ENCODE measurements around the gene ANO8. TPM values are rescaled to one million over a fixed set of nuclear protein-coding genes. Genes with fewer than 3 reads are reported as not detected.
A peak's percentile ranks its signal among the peaks of the same experiment; 100 is the strongest.

Gene ANO8
- total and polyA plus RNA-seq, 7 experiments from 2014 or later = 0.26 to 22.3 (median 15.6) TPM

DNA sequence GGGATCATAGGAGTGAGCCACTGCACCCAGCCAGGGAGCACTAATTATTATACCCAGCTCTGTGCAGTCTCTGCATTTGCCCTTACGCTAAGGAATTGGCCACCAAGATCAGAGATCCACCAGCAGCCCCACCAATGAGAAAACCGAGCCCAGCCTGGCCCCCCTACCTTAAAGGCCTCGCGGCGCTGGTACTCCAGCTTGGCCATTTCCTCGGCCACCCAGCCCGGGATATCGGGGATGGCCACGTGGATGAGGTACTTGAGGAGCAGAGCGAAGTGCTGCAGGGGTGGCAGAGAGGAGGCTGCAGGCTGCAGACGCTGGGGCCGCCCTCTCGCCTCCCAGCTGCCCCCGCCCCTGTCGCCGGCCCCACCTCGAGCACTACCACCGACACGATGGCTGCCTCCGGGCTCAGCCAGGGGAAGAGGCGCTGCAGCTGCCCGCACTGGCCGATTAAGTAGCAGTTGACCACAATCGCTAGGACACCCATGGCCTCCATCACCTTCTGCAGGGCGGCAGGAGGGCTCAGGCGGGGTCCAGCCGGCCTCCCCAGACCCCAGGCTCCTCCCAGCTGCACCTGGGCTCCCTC is 7.5 kb downstream of the ANO8 start:
- POLR2A ChIA-PET = interaction anchor here (0.6 to 6.6 kb wide), 3 partner anchors 10 to 60 kb away, joined by 3 to 36 read pairs (median 4); partner anchors contain the start of gene DDA1
- Histone ChIP-seq H3K4me3 (ENCODE audit: low read length) (no peak overlapping the region), H3K27ac (ENCODE audit: low read depth, low read length) (no peak overlapping the region), H3K4me1 (ENCODE audit: control insufficient read depth in 2 of 2, insufficient read depth in 2 of 2, low read length in 2 of 2) (peaks cover 6 to 7% of the 10 kb centered on the region in 2 donors), H3K36me3 (ENCODE audit: control insufficient read depth in 2 of 3, insufficient read depth in 3 of 3, low read length in 3 of 3) (peaks cover 0 to 8% (median 0%) of the 10 kb centered on the region in 3 experiments), H3K9me3 (ENCODE audit: control insufficient read depth in 2 of 3, low read length in 3 of 3) (no peaks in the 10 kb centered on the region), H3K27me3 (ENCODE audit: control insufficient read depth in 2 of 2, insufficient read depth in 2 of 2, low read length in 2 of 2) (no peaks in the 10 kb centered on the region)
- ATAC-seq (no peak), DNase-seq (no peak)
- intact Hi-C loops (cut with micrococcal nuclease) = no loop called here
- H3K4me1 Mint-ChIP-seq = peaks cover 10 to 23% (median 16%) of the 10 kb centered on the region in 7 donors
- peaks cover 0 to 1% (median 0%) of the 10 kb centered on the region in 11 donors for H3K9me3 Mint-ChIP-seq
- CTCF ChIA-PET = interaction anchor here (0.9 to 1.7 kb wide), 2 partner anchors 17 to 35 kb away, joined by 3 to 5 read pairs; partner anchors contain the start of gene DDA1
- H3K4me3 Mint-ChIP-seq = peak overlapping the region in 6 of 10 donors; percentile 18 to 85 (median 47)
- peak overlapping the region in 2 of 9 donors; percentile 22 to 55 for H3K27ac Mint-ChIP-seq
- H3K27me3 Mint-ChIP-seq = peaks cover 0 to 12% (median 0%) of the 10 kb centered on the region in 5 donors
- H3K36me3 Mint-ChIP-seq = peaks cover 0 to 16% (median 0%) of the 10 kb centered on the region in 5 donors

DNA sequence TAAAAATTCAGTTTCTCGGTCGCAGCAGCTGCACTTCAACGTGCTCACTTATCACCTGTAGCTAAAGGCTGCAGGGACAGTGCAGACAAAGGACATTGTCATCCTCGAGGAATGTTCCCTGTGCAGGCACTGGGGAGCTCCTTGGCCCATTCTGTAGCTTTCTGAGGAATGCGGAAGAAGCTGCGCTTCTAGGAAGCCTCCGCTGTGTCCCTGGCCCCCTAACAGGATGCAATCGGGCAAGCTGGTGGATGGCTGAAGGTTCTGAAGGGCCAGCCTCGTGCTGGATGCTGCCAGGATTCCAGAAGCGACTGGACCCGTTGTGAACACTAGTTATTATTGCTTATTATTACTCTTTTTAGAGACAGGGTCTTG is 8.1 kb downstream of the ANO8 start:
- peaks cover 0 to 14% (median 0%) of the 10 kb centered on the region in 3 experiments for H3K36me3 ChIP-seq (ENCODE audit: control insufficient read depth in 2 of 3, insufficient read depth in 3 of 3, low read length in 3 of 3)
- no peak for ATAC-seq
- H3K27ac ChIP-seq (ENCODE audit: low read depth, low read length) = no peak overlapping the region
- Mint-ChIP-seq H3K9me3 (peaks cover 0 to 1% (median 0%) of the 10 kb centered on the region in 11 donors), H3K36me3 (peaks cover 0 to 16% (median 0%) of the 10 kb centered on the region in 5 donors), H3K4me1 (peaks cover 12 to 23% (median 16%) of the 10 kb centered on the region in 7 donors), H3K27ac (no peak overlapping the region), H3K4me3 (peak overlapping the region in 5 of 10 donors; percentile 3 to 85 (median 51)), H3K27me3 (peaks cover 0 to 12% (median 0%) of the 10 kb centered on the region in 5 donors)
- H3K9me3 ChIP-seq (ENCODE audit: control insufficient read depth in 2 of 3, low read length in 3 of 3) = no peaks in the 10 kb centered on the region
- CTCF ChIA-PET = interaction anchor here (0.9 to 1.7 kb wide), 2 partner anchors 17 to 34 kb away, joined by 3 to 5 read pairs; partner anchors contain the start of gene DDA1
- POLR2A ChIA-PET = interaction anchor here (0.6 to 6.6 kb wide), 4 partner anchors 10 to 60 kb away, joined by 3 to 36 read pairs (median 6); partner anchors contain the start of gene DDA1
- intact Hi-C loops (cut with micrococcal nuclease) = no loop called here
- no peak overlapping the region for H3K4me3 ChIP-seq (ENCODE audit: low read length)
- peaks cover 6 to 7% of the 10 kb centered on the region in 2 donors for H3K4me1 ChIP-seq (ENCODE audit: control insufficient read depth in 2 of 2, insufficient read depth in 2 of 2, low read length in 2 of 2)
- no peak for DNase-seq
- no peaks in the 10 kb centered on the region for H3K27me3 ChIP-seq (ENCODE audit: control insufficient read depth in 2 of 2, insufficient read depth in 2 of 2, low read length in 2 of 2)

DNA sequence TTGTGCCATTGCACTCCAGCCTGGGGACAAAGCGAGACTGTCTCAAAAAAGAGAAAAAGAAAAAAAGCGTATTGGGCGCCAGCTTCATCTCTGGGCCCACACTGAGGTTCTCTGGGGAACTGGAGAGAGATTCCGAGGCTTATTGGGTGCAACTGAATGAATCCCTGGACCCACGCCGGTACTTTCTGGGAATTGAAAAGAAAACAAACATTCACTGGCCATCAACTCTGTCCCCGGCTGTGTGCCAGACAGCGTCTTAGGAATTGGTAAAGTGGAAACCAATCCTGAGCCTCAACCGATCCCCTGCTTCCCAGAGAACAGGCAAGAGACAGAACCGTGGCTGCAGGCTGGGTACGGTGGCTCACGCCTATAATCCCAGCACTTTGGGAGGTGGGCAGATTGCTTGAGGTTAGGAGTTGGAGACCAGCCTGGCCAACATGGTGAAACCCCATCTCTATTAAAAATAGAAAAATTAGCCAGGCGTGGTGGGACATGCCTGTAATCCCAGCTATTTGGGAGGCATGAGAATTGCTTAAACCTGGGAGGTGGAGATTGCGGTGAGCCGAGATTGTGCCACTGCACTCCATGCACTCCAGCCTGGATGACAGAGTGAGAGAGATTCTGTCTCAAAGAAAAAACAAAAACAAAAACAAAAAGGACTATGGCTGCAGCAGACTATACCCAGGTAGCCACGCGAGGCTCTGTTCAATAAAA is 8.6 kb downstream of the ANO8 start:
- Mint-ChIP-seq H3K9me3 (peaks cover 0 to 1% (median 0%) of the 10 kb centered on the region in 11 donors), H3K27ac (peak overlapping the region in 2 of 9 donors; percentile 13 to 25), H3K4me1 (peaks cover 12 to 23% (median 16%) of the 10 kb centered on the region in 7 donors), H3K27me3 (peaks cover 0 to 12% (median 0%) of the 10 kb centered on the region in 5 donors), H3K4me3 (peak overlapping the region in 2 of 10 donors; percentile 3 to 14), H3K36me3 (peaks cover 0 to 16% (median 0%) of the 10 kb centered on the region in 5 donors)
- Histone ChIP-seq H3K4me3 (ENCODE audit: low read length) (no peak overlapping the region), H3K36me3 (ENCODE audit: control insufficient read depth in 2 of 3, insufficient read depth in 3 of 3, low read length in 3 of 3) (peaks cover 0 to 18% (median 0%) of the 10 kb centered on the region in 3 experiments), H3K27me3 (ENCODE audit: control insufficient read depth in 2 of 2, insufficient read depth in 2 of 2, low read length in 2 of 2) (no peaks in the 10 kb centered on the region), H3K27ac (ENCODE audit: low read depth, low read length) (no peak overlapping the region), H3K4me1 (ENCODE audit: control insufficient read depth in 2 of 2, insufficient read depth in 2 of 2, low read length in 2 of 2) (peaks cover 6 to 7% of the 10 kb centered on the region in 2 donors), H3K9me3 (ENCODE audit: control insufficient read depth in 2 of 3, low read length in 3 of 3) (no peaks in the 10 kb centered on the region)
- CTCF ChIA-PET = interaction anchor here (0.6 to 1.7 kb wide), 3 partner anchors 16 to 69 kb away, joined by 3 to 5 read pairs (median 3); partner anchors contain the start of gene DDA1
- POLR2A ChIA-PET = interaction anchor here (0.6 to 6.6 kb wide), 4 partner anchors 11 to 59 kb away, joined by 3 to 36 read pairs (median 6); partner anchors contain the start of gene DDA1
- intact Hi-C loops (cut with micrococcal nuclease) = no loop called here
- no peak for DNase-seq
- no peak for ATAC-seq

DNA sequence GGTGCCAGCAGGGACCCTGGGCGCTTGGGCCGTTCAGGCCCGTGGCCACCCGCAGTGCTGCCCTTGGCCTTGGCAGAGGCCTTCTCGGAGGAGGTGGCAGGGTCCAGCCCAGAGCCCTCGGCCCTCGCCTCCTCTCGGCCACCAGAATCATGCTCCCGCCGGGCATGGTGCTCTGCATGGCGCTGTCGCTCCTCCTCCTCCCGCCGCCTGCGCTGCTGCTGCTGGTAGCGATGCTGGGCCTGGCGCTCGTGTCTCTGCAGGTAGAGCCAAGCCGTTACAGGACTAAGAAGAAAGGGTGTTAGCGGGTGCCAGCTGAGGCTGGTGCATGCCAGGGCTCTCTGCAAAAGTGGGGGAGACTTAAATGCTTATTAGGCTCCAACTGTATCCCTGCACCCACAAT is 9.5 kb downstream of the ANO8 start:
- POLR2A ChIA-PET = interaction anchor here (0.5 to 6.6 kb wide), 4 partner anchors 8 to 41 kb away, joined by 3 to 36 read pairs (median 4); partner anchors contain the start of gene DDA1
- Histone ChIP-seq H3K27me3 (ENCODE audit: control insufficient read depth in 2 of 2, insufficient read depth in 2 of 2, low read length in 2 of 2) (no peaks in the 10 kb centered on the region), H3K36me3 (ENCODE audit: control insufficient read depth in 2 of 3, insufficient read depth in 3 of 3, low read length in 3 of 3) (peaks cover 0 to 27% (median 5%) of the 10 kb centered on the region in 3 experiments), H3K4me3 (ENCODE audit: low read length) (no peak overlapping the region), H3K27ac (ENCODE audit: low read depth, low read length) (no peak overlapping the region), H3K9me3 (ENCODE audit: control insufficient read depth in 2 of 3, low read length in 3 of 3) (no peaks in the 10 kb centered on the region), H3K4me1 (ENCODE audit: control insufficient read depth in 2 of 2, insufficient read depth in 2 of 2, low read length in 2 of 2) (peaks cover 6 to 7% of the 10 kb centered on the region in 2 donors)
- Mint-ChIP-seq H3K27me3 (peaks cover 0 to 7% (median 0%) of the 10 kb centered on the region in 5 donors), H3K9me3 (peaks cover 0 to 1% (median 0%) of the 10 kb centered on the region in 11 donors), H3K27ac (no peak overlapping the region), H3K4me3 (peak overlapping the region in 1 of 10 donors; percentile 58), H3K36me3 (peaks cover 0 to 10% (median 0%) of the 10 kb centered on the region in 5 donors), H3K4me1 (peaks cover 8 to 16% (median 13%) of the 10 kb centered on the region in 7 donors)
- DNase-seq (no peak), ATAC-seq (no peak)
- CTCF ChIA-PET = interaction anchor here (1.0 kb wide), 1 partner anchor 61 kb away, joined by 3 read pairs; no protein-coding TSS in a partner anchor
- intact Hi-C loops (cut with micrococcal nuclease) = no loop called here

DNA sequence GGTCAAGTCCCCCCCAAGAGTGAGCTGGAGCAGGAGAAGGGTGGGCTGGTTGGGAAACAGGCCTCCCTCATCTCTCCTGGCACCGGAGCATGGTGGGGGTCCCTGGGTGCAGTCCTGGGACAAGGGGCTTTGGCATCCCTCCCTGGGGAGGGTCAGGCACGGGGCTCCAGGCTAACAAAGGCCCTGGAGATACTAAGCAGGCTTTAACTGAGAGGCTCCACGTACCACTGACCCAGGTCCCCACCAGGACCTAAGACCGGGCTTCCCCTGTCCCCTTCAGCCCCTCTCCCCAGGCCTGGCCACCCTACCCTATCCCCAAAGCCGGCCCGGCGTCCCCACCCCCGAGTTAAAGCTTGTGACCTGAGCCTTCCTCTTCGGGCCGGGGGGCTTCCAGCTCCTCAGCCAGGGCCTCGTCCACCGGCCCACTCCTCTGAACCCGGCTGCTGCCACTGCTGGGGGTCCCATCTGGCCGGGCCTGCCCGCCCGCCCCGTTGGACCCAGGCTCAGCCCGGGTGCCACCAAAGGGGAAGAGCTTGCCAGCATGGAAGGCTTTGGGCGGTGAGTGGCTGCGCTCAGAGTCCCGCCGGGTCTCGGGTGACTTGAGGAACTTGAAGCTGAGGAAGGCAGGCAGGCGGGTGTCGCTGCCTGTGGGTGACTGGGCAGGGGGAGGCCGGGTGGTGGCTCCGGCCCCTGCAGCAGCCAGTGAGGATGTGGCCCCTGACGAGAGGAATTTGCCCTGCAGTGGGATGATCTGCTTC is 10.1 kb downstream of the ANO8 start:
- H3K4me1 ChIP-seq (ENCODE audit: control insufficient read depth in 2 of 2, insufficient read depth in 2 of 2, low read length in 2 of 2) = peaks cover 4 to 5% of the 10 kb centered on the region in 2 donors
- no peak for ATAC-seq
- DNase-seq = no peak
- Mint-ChIP-seq H3K4me3 (peak overlapping the region in 1 of 10 donors; percentile 57), H3K36me3 (peaks cover 0 to 8% (median 0%) of the 10 kb centered on the region in 5 donors), H3K27ac (no peak overlapping the region), H3K4me1 (peaks cover 7 to 13% (median 10%) of the 10 kb centered on the region in 7 donors), H3K9me3 (peaks cover 0 to 1% (median 0%) of the 10 kb centered on the region in 11 donors), H3K27me3 (peaks cover 0 to 2% (median 0%) of the 10 kb centered on the region in 5 donors)
- no peaks in the 10 kb centered on the region for H3K9me3 ChIP-seq (ENCODE audit: control insufficient read depth in 2 of 3, low read length in 3 of 3)
- no peaks in the 10 kb centered on the region for H3K27me3 ChIP-seq (ENCODE audit: control insufficient read depth in 2 of 2, insufficient read depth in 2 of 2, low read length in 2 of 2)
- intact Hi-C loops (cut with micrococcal nuclease) = no loop called here
- no peak overlapping the region for H3K4me3 ChIP-seq (ENCODE audit: low read length)
- ChIA-PET POLR2A (interaction anchor here (0.5 to 6.6 kb wide), 4 partner anchors 9 to 42 kb away, joined by 3 to 36 read pairs (median 4); partner anchors contain the start of gene DDA1), CTCF (interaction anchor here (1.0 kb wide), 1 partner anchor 62 kb away, joined by 3 read pairs; no protein-coding TSS in a partner anchor)
- H3K27ac ChIP-seq (ENCODE audit: low read depth, low read length) = no peak overlapping the region
- H3K36me3 ChIP-seq (ENCODE audit: control insufficient read depth in 2 of 3, insufficient read depth in 3 of 3, low read length in 3 of 3) = peaks cover 0 to 33% (median 7%) of the 10 kb centered on the region in 3 experiments
